HEK293T (cell line): Measurements from ENCODE around the gene MYORG.

ENCODE experiments used
- ELF4 ChIP-seq: fragments of 450-650 bp; IDR thresholded peaks from 2 replicates; pipeline ENCODE4 v1.6.1; 2017; ENCODE audit warnings: antibody characterized with exemption
- FOXA1 ChIP-seq: fragments of 450-650 bp; IDR thresholded peaks from 2 replicates; pipeline ENCODE4 v1.6.1; 2016; ENCODE audit warnings: mild to moderate bottlenecking
- FOXK2 ChIP-seq: fragments of 450-650 bp; IDR thresholded peaks from 2 replicates; pipeline ENCODE4 v1.6.1; 2016; ENCODE audit warnings: mild to moderate bottlenecking
- HDGF ChIP-seq: fragments of 450-650 bp; IDR thresholded peaks from 2 replicates; pipeline ENCODE4 v1.6.1; 2017; ENCODE audit warnings: antibody characterized with exemption, borderline replicate concordance
- SP1 ChIP-seq: fragments of 450-650 bp; IDR thresholded peaks from 2 replicates; pipeline ENCODE4 v1.6.1; 2017
- SUZ12 ChIP-seq: fragments of 450-650 bp; IDR thresholded peaks from 2 replicates; pipeline ENCODE4 v1.6.1; 2016; ENCODE audit warnings: mild to moderate bottlenecking
- TARDBP ChIP-seq: fragments of 450-650 bp; IDR thresholded peaks from 2 replicates; pipeline ENCODE4 v1.6.1; 2016
- ZNF384 ChIP-seq: fragments of 450-650 bp; IDR thresholded peaks from 2 replicates; pipeline ENCODE4 v1.6.1; 2016

- no peak for TF ChIP-seq ELF4
- TF ChIP-seq FOXK2 = no peak
- no peak for TF ChIP-seq ZNF384
- TF ChIP-seq SP1 = no peak
- no peak for TF ChIP-seq FOXA1
- no peak for TF ChIP-seq SUZ12
- TF ChIP-seq HDGF = no peak
- no peak for TF ChIP-seq TARDBP
Measured at GRCh38 chr9:34381323-34381722, 4.6 kb upstream of the MYORG start.
